ENCODE measurements around the gene CBL.
"Not testable (repeated sequence)": the region's sequence is repeated elsewhere in the genome, so short reads cannot be mapped to it uniquely, and the experiment has no call there.

Gene CBL

GRCh38 chr11:119179342-119179741 lies 26.8 kb upstream of the CBL start:
- TF ChIP-seq, protein P1, sequence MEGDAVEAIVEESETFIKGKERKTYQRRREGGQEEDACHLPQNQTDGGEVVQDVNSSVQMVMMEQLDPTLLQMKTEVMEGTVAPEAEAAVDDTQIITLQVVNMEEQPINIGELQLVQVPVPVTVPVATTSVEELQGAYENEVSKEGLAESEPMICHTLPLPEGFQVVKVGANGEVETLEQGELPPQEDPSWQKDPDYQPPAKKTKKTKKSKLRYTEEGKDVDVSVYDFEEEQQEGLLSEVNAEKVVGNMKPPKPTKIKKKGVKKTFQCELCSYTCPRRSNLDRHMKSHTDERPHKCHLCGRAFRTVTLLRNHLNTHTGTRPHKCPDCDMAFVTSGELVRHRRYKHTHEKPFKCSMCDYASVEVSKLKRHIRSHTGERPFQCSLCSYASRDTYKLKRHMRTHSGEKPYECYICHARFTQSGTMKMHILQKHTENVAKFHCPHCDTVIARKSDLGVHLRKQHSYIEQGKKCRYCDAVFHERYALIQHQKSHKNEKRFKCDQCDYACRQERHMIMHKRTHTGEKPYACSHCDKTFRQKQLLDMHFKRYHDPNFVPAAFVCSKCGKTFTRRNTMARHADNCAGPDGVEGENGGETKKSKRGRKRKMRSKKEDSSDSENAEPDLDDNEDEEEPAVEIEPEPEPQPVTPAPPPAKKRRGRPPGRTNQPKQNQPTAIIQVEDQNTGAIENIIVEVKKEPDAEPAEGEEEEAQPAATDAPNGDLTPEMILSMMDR (IDR thresholded peaks at IDR 0.05) = no peak
- TF ChIP-seq ZFX (IDR thresholded peaks at IDR 0.05; ENCODE audit: borderline replicate concordance) = no peak
- H3K27ac ChIP-seq = no peak overlapping the region

GRCh38 chr11:119179983-119180382 lies 26.2 kb upstream of the CBL start:
- H3K27ac ChIP-seq = no peak overlapping the region
- no peak for TF ChIP-seq ZFX (IDR thresholded peaks at IDR 0.05; ENCODE audit: borderline replicate concordance)
- TF ChIP-seq, protein P1 (IDR thresholded peaks at IDR 0.05) = no peak

DNA sequence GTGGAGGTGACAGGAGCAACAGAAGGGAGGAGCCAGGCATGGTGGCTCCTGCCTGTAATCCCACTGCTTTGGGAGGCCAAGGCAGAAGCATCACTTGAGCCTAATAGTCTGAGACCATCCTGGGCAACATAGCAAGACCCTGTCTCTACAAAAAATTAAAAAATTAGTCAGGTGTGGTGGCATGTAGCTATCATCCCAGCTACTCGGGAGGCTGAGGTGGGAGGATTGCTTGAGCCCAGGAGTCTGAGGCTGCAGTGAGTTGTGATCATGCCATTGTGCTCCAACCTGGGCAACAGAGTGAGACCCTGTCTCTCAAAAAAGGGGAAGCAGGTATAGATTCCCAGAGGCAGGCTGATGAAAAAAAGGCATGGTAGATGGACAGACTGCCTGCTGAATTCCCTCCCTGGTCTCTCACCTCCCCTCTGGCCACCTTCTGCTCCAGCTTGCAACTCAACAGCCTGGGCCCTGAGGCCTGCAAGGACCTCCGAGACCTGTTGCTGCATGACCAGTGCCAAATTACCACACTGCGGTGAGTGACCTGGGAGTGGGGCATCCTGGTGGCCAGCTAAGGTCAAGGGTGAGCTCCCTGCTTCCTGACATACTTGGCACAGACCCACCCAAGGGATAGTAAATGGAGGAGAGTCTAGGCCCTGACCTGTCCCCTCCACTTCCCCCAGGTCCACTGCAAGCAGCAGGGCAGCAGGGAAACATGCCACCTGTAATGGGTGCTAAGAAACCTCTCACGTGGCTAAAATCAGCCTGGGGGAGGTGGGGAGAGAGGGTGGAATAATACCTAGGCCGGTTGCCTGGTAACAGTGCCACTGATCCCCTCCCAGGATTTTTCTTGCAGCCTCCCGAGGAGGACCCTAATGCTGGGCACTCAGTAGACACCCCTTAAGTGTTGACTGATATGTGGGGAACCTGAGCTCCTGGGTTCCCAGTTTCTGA lies 25.1 kb upstream of the CBL start:
- no peak for TF ChIP-seq ZFX (IDR thresholded peaks at IDR 0.05; ENCODE audit: borderline replicate concordance)
- no peak overlapping the region for H3K27ac ChIP-seq

DNA sequence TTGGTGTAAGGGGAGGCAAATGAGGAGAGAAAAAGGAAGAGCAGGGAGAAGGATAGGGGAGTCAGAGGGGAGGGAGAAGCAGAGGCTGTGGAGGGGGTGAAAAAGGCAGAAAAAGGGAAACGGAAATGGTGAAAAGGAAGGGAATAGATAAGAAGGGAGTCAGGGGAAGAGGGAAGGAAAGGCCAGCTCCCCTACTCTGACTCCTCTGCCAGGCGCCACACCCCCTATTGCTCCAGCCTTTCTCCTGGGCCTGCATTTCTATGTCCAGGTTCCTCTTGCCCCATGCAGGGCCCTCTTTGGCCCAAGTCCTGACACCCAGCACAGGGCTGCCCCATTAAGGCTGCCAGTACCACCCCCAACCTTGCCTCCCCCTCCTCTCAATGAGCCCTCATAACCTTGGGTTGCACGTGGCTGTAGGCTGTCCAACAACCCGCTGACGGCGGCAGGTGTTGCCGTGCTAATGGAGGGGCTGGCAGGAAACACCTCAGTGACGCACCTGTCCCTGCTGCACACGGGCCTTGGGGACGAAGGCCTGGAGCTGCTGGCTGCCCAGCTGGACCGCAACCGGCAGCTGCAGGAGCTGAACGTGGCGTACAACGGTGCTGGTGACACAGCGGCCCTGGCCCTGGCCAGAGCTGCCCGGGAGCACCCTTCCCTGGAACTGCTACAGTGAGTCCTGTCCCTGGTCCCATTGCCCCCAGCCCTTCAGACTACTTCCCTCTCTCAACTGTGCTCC lies 24.3 kb upstream of the CBL start:
- no peak for TF ChIP-seq ZFX (IDR thresholded peaks at IDR 0.05; ENCODE audit: borderline replicate concordance)
- TF ChIP-seq, protein P1 (IDR thresholded peaks at IDR 0.05) = no peak
- no peak overlapping the region for H3K27ac ChIP-seq

GRCh38 chr11:119184399-119184798 lies 21.7 kb upstream of the CBL start:
- not testable (repeated sequence) for H3K27ac ChIP-seq

GRCh38 chr11:119185981-119186634 lies 20.0 kb upstream of the CBL start:
- H3K27ac ChIP-seq = no peak overlapping the region; the same call in 1 of the 2 replicates
- TF ChIP-seq, protein P1 (IDR thresholded peaks at IDR 0.05) = no peak
- no peak for TF ChIP-seq ZFX (IDR thresholded peaks at IDR 0.05; ENCODE audit: borderline replicate concordance)

GRCh38 chr11:119187123-119187892 lies 18.8 kb upstream of the CBL start:
- no peak for TF ChIP-seq ZFX (IDR thresholded peaks at IDR 0.05; ENCODE audit: borderline replicate concordance)
- TF ChIP-seq, protein P1 (IDR thresholded peaks at IDR 0.05) = no peak

More at GRCh38 chr11:119187123-119187892, 18.8 kb upstream of the CBL start:
- H3K27ac ChIP-seq = no peak overlapping the region
